Measurements from ENCODE around the gene SNUPN. TPM values are rescaled to one million over a fixed set of nuclear protein-coding genes. Genes with fewer than 3 reads are reported as not detected.

Gene SNUPN
- total and polyA plus RNA-seq, 2 of the 8 experiments (the other 6 are each of a cell fraction or from before 2014, with no cell fraction given): 13.3 to 28.2 TPM

DNA sequence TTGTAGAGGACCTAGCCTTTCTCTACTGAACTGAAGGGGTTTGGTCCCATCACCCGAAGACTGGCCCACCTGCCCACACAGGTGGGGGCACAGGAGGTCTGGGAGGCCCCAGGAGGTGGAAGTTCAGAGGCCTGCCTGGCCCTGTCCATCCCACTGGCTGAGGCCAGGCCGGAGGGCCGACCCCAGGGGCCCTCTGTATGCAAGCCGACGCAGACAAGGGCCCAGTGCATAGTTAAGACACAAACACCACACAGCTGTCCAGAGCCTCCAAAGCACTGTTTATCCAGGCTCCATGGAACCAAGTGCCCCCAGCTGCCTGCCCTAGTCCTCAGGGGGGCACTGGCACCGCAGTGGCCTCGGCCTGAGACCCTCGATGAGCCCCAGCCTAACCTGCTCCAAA is 48.8 kb upstream of the SNUPN start (continued):
- TF ChIP-seq, protein P1, sequence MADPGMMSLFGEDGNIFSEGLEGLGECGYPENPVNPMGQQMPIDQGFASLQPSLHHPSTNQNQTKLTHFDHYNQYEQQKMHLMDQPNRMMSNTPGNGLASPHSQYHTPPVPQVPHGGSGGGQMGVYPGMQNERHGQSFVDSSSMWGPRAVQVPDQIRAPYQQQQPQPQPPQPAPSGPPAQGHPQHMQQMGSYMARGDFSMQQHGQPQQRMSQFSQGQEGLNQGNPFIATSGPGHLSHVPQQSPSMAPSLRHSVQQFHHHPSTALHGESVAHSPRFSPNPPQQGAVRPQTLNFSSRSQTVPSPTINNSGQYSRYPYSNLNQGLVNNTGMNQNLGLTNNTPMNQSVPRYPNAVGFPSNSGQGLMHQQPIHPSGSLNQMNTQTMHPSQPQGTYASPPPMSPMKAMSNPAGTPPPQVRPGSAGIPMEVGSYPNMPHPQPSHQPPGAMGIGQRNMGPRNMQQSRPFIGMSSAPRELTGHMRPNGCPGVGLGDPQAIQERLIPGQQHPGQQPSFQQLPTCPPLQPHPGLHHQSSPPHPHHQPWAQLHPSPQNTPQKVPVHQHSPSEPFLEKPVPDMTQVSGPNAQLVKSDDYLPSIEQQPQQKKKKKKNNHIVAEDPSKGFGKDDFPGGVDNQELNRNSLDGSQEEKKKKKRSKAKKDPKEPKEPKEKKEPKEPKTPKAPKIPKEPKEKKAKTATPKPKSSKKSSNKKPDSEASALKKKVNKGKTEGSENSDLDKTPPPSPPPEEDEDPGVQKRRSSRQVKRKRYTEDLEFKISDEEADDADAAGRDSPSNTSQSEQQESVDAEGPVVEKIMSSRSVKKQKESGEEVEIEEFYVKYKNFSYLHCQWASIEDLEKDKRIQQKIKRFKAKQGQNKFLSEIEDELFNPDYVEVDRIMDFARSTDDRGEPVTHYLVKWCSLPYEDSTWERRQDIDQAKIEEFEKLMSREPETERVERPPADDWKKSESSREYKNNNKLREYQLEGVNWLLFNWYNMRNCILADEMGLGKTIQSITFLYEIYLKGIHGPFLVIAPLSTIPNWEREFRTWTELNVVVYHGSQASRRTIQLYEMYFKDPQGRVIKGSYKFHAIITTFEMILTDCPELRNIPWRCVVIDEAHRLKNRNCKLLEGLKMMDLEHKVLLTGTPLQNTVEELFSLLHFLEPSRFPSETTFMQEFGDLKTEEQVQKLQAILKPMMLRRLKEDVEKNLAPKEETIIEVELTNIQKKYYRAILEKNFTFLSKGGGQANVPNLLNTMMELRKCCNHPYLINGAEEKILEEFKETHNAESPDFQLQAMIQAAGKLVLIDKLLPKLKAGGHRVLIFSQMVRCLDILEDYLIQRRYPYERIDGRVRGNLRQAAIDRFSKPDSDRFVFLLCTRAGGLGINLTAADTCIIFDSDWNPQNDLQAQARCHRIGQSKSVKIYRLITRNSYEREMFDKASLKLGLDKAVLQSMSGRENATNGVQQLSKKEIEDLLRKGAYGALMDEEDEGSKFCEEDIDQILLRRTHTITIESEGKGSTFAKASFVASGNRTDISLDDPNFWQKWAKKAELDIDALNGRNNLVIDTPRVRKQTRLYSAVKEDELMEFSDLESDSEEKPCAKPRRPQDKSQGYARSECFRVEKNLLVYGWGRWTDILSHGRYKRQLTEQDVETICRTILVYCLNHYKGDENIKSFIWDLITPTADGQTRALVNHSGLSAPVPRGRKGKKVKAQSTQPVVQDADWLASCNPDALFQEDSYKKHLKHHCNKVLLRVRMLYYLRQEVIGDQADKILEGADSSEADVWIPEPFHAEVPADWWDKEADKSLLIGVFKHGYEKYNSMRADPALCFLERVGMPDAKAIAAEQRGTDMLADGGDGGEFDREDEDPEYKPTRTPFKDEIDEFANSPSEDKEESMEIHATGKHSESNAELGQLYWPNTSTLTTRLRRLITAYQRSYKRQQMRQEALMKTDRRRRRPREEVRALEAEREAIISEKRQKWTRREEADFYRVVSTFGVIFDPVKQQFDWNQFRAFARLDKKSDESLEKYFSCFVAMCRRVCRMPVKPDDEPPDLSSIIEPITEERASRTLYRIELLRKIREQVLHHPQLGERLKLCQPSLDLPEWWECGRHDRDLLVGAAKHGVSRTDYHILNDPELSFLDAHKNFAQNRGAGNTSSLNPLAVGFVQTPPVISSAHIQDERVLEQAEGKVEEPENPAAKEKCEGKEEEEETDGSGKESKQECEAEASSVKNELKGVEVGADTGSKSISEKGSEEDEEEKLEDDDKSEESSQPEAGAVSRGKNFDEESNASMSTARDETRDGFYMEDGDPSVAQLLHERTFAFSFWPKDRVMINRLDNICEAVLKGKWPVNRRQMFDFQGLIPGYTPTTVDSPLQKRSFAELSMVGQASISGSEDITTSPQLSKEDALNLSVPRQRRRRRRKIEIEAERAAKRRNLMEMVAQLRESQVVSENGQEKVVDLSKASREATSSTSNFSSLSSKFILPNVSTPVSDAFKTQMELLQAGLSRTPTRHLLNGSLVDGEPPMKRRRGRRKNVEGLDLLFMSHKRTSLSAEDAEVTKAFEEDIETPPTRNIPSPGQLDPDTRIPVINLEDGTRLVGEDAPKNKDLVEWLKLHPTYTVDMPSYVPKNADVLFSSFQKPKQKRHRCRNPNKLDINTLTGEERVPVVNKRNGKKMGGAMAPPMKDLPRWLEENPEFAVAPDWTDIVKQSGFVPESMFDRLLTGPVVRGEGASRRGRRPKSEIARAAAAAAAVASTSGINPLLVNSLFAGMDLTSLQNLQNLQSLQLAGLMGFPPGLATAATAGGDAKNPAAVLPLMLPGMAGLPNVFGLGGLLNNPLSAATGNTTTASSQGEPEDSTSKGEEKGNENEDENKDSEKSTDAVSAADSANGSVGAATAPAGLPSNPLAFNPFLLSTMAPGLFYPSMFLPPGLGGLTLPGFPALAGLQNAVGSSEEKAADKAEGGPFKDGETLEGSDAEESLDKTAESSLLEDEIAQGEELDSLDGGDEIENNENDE (IDR thresholded peaks at IDR 0.05; ENCODE audit: insufficient replicate concordance, low read length): no peak
- TF ChIP-seq TEAD4 (IDR thresholded peaks at IDR 0.05; ENCODE audit: low read depth, low read length): no peak
- no peak for TF ChIP-seq KDM1A (IDR thresholded peaks at IDR 0.05; ENCODE audit: borderline replicate concordance, low read length)

Data from H1 (cell line).